Activated CD4-positive, alpha-beta T cell treated with anti-CD3 and anti-CD28 coated beads, Interleukin-2, amount 50 U/mL, for 24 hours (primary cell): ENCODE data around the gene VASH1.

ENCODE experiments used
- DNase-seq, 2 donors: peaks; one replicate each; pipeline ENCODE4 v3.0.0-alpha.2; 2020; ENCODE audit warnings: low read depth in 1 of 2, low spot score in 1 of 2

The VASH1 gene

GRCh38 chr14:76829650-76830421, 68.6 kb downstream of the VASH1 start:
- DNase-seq, result no peak

GRCh38 chr14:76830556-76830955, 69.3 kb downstream of the VASH1 start:
- DNase-seq, result no peak

GRCh38 chr14:76832503-76832988, 71.3 kb downstream of the VASH1 start:
- DNase-seq, result no peak
